Measurements from ENCODE around the gene GALR2.

Gene GALR2, protein sequence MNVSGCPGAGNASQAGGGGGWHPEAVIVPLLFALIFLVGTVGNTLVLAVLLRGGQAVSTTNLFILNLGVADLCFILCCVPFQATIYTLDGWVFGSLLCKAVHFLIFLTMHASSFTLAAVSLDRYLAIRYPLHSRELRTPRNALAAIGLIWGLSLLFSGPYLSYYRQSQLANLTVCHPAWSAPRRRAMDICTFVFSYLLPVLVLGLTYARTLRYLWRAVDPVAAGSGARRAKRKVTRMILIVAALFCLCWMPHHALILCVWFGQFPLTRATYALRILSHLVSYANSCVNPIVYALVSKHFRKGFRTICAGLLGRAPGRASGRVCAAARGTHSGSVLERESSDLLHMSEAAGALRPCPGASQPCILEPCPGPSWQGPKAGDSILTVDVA

DNA sequence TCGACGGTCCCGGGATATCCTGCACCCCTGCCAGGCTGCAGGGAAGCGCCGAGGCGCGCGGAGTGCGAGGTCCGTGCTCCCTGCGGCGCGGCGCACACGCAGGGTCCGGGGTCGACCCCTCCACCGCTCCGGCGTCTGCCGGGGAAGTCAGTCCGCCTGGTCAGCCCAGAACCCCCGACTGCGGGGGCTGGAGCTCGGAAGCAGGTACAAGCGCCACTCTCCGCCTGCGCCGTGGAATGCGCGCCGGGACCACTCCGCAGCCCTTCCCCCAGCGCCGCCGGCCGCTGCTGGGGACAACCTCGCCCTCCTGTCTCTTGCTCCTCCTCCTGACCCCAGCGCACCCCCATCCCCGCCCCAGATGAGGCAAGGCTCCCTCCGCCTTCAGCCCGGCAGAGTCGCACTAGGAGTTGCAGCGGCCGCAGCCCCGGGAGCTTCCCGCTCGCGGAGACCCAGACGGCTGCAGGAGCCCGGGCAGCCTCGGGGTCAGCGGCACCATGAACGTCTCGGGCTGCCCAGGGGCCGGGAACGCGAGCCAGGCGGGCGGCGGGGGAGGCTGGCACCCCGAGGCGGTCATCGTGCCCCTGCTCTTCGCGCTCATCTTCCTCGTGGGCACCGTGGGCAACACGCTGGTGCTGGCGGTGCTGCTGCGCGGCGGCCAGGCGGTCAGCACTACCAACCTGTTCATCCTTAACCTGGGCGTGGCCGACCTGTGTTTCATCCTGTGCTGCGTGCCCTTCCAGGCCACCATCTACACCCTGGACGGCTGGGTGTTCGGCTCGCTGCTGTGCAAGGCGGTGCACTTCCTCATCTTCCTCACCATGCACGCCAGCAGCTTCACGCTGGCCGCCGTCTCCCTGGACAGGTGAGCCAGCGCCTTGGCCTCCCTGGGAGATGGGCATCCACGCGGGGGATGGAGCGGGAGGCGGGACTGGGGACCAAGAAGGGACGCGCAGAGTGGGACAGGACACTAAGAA is at the start of gene GALR2:
GALR2 (plus strand) TSS at position 392 of the 974 bp plus-strand sequence; CDS start at position 495, 103 bp downstream.
- DNase-seq (ENCODE audit: low read depth) = no peak
- no peak within 1 kb of the TSS for H3K4me3 ChIP-seq (ENCODE audit: control insufficient read depth, low read depth, low read length)
- TF ChIP-seq, protein P1, sequence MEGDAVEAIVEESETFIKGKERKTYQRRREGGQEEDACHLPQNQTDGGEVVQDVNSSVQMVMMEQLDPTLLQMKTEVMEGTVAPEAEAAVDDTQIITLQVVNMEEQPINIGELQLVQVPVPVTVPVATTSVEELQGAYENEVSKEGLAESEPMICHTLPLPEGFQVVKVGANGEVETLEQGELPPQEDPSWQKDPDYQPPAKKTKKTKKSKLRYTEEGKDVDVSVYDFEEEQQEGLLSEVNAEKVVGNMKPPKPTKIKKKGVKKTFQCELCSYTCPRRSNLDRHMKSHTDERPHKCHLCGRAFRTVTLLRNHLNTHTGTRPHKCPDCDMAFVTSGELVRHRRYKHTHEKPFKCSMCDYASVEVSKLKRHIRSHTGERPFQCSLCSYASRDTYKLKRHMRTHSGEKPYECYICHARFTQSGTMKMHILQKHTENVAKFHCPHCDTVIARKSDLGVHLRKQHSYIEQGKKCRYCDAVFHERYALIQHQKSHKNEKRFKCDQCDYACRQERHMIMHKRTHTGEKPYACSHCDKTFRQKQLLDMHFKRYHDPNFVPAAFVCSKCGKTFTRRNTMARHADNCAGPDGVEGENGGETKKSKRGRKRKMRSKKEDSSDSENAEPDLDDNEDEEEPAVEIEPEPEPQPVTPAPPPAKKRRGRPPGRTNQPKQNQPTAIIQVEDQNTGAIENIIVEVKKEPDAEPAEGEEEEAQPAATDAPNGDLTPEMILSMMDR (IDR thresholded peaks at IDR 0.05; ENCODE audit: control insufficient read depth, insufficient read depth, low read depth, low read length, missing control alignments) = no peak

DNA sequence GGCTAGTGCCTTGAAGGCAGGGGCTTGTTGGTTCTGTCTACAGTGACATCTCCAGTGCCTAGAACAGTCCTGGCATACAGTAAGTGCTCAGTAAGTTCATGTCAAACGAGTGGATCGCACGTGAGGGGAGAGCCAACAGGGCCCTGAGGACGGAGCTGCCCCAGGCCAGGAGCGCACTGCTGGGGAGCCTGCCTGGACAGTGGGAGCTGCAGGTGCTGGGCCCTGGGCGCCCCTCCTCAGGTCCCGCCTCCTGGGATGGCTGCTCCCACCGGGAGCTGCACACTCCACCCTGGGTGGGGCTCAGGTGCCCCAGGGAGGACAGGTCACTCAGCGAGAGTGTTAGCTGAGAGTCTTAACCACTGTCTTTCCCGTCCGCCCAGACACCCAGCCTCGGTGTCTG is 49.3 kb upstream of the GALR2 start:
- DNase-seq (ENCODE audit: low read depth) = no peak

DNA sequence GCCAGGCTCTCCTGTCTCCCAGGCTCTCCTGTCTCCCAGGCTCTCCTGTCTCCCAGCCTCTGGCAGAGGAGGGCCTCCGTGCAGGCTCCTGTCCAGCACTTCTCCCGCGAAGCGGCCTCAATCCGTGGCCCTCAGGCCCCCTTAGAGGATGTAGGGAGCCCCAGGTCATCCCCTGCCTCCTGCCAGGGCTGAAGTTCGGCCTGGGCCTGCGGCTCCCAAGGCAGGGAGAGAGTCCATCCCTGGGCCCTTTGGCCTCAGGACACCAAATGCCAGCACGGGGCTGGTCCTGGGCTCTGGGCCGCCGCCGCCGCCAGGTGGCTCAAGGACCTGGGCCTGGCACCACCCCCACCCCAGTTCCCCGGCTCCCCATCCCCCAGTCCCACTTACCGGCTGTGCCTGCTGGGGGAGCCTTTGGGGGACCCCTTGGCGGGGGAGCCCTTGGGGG is 47.8 kb upstream of the GALR2 start:
- no peak overlapping the region for H3K4me3 ChIP-seq (ENCODE audit: control insufficient read depth, low read depth, low read length)
- no peak for DNase-seq (ENCODE audit: low read depth)
- TF ChIP-seq, protein P1 (IDR thresholded peaks at IDR 0.05; ENCODE audit: control insufficient read depth, insufficient read depth, low read depth, low read length, missing control alignments) = no peak

More for the DNA sequence above, 49.3 kb upstream of the GALR2 start:
- no peak overlapping the region for H3K4me3 ChIP-seq (ENCODE audit: control insufficient read depth, low read depth, low read length)
- TF ChIP-seq, protein P1 (IDR thresholded peaks at IDR 0.05; ENCODE audit: control insufficient read depth, insufficient read depth, low read depth, low read length, missing control alignments) = no peak

DNA sequence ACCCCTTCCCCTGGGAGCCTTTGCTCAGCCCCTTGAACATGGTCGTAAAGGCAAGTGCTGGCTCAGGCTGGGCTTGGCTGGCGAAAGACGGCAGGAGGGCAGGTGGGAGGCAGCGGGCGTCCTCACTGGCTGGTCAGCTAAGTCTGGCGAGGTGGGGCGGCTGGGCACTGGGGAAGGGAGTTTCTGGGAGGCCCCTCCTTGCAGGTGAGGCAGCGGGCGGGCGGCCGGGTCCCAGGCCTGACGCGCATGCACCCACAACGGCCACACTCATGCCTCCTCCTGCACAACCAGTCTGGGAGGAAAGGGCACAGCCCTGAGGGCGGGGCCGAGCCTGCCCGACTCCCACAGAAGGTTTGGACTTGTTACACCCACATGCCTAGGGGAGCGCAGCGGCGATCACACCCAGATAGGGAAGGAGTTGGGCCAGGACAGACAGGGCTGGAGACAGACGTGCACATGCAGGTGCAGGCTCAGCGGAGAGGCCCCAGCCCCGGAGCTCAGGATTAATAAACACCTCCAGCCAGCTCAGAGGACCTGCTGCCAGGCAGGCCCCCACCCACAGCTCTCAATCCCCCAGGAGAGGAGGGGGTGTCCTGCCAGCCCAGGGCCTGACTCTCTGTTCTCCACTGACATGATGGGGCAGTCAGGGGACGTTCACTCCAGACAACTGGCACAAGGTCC is 47.3 kb upstream of the GALR2 start, which contains the start of gene EVPL:
EVPL (minus strand) TSS at position 148 of the 681 bp plus-strand sequence; CDS start at position 40, 108 bp downstream.
- no peak within 1 kb of the TSS for H3K4me3 ChIP-seq (ENCODE audit: control insufficient read depth, low read depth, low read length)
- TF ChIP-seq, protein P1 (IDR thresholded peaks at IDR 0.05; ENCODE audit: control insufficient read depth, insufficient read depth, low read depth, low read length, missing control alignments) = no peak
- no peak for DNase-seq (ENCODE audit: low read depth)

DNA sequence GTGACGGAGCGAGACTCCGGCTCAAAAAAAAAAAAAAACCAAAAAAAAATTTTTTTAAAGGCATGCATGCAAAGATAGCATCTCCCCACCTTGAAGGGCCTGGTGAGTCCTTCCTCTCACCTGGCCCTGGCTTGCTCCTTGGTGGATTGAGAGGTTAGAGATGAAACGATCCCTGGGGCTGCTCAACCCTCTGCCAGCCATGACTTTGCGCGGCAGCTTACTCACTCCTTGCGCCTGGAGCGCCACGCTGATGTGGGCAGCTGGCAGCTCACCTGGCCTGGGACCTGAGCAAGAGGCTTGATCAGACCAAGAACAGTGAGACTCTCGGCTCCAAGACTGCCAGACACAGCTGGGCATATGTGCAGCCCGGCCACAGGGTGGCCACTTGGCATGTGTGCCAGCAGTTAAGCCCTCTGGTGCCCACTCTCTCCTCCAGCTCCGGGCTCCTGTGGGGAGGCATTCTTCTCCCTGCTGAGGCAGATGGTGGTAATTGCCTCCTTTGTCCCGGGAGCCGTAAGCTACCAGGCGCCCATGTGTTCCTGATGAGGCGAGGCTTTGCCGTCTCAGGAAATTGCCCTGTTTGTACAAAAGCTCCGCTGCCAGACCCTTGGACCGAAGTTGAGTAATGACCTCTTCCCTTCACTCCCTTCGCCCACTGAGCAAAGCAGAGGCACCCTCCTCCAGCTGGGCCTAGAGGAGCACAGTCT is 42.4 kb upstream of the GALR2 start:
- DNase-seq (ENCODE audit: low read depth) = no peak
- no peak overlapping the region for H3K4me3 ChIP-seq (ENCODE audit: control insufficient read depth, low read depth, low read length)
- TF ChIP-seq, protein P1 (IDR thresholded peaks at IDR 0.05; ENCODE audit: control insufficient read depth, insufficient read depth, low read depth, low read length, missing control alignments) = no peak

Data from AG09309 (cell line).